Natural killer cell (primary cell): ENCODE results near the gene QRSL1. TPM values are rescaled to one million over a fixed set of nuclear protein-coding genes. Genes with fewer than 3 reads are reported as not detected.

Source experiments
- ATAC-seq, 3 donors: fragments of 150-1000 bp in 2 of 3; fragments of 200-7000 bp in 1 of 3; cut with Tn5 transposase; 1 replicate in 1 of 3; 2 replicates in 2 of 3; pipeline ENCODE4 v1.10.0; 2021; ENCODE audit warnings: mild to moderate bottlenecking in 2 of 3, moderate library complexity in 2 of 3
- DNase-seq, 2 donors: peaks; one replicate each; pipeline versions ENCODE4 v3.0.0 to v3.0.0-alpha.2; 2013 to 2021; ENCODE audit warnings: mixed read lengths in 1 of 2
- H3K27ac ChIP-seq: one replicate; pipeline ENCODE4 v1.5.1; 2013; ENCODE audit warnings: mild to moderate bottlenecking, low read length
- H3K27me3 ChIP-seq: one replicate; pipeline ENCODE4 v1.6.1; 2013; ENCODE audit warnings: low read length; ENCODE audit not compliant: control insufficient read depth, insufficient read depth
- H3K36me3 ChIP-seq: one replicate; pipeline ENCODE4 v1.6.1; 2013; ENCODE audit warnings: low read length; ENCODE audit not compliant: control insufficient read depth, insufficient read depth
- H3K4me1 ChIP-seq: one replicate; pipeline ENCODE4 v1.6.1; 2013; ENCODE audit warnings: low read length; ENCODE audit not compliant: control insufficient read depth, insufficient read depth
- H3K4me3 ChIP-seq: one replicate; pipeline ENCODE4 v1.5.1; 2013; ENCODE audit warnings: low read length
- H3K9me3 ChIP-seq: one replicate; pipeline ENCODE4 v1.6.1; 2013; ENCODE audit warnings: low read length; ENCODE audit not compliant: control insufficient read depth, insufficient read depth
- H3K27ac Mint-ChIP-seq, 2 donors: one replicate each; pipeline ENCODE4 v1.8.0; 2022; ENCODE audit warnings: mild to moderate bottlenecking in 2 of 2, mixed read lengths in 2 of 2, moderate library complexity in 1 of 2
- H3K27me3 Mint-ChIP-seq, 2 donors: one replicate each; pipeline ENCODE4 v1.8.0; 2022; ENCODE audit warnings: low read depth in 2 of 2, mixed read lengths in 2 of 2
- H3K36me3 Mint-ChIP-seq: one replicate; pipeline ENCODE4 v1.8.0; 2022; ENCODE audit warnings: mixed read lengths
- H3K4me1 Mint-ChIP-seq, 2 donors: one replicate each; pipeline ENCODE4 v1.8.0; 2022; ENCODE audit warnings: mixed read lengths in 2 of 2
- H3K4me3 Mint-ChIP-seq: one replicate; pipeline ENCODE4 v1.8.0; 2022; ENCODE audit warnings: mild to moderate bottlenecking, moderate library complexity, mixed read lengths
- H3K9me3 Mint-ChIP-seq, 2 donors: one replicate each; pipeline ENCODE4 v1.8.0; 2022; ENCODE audit warnings: mixed read lengths in 2 of 2
- CTCF ChIP-seq: fragments of 200-600 bp; IDR thresholded peaks from one replicate; pipeline ENCODE4 v1.8.0; 2022; ENCODE audit warnings: antibody characterized with exemption
- WGBS: methylation state at CpG from one replicate; pipeline ENCODE4 v1.1.7; 2013; ENCODE audit warnings: missing lambda C conversion rate; ENCODE audit not compliant: insufficient coverage; 5-methylcytosine and 5-hydroxymethylcytosine counted together
- intact Hi-C: fragments of 100-400 bp; cut with micrococcal nuclease; formaldehyde crosslinking; loops from one replicate; pipeline ENCODE4 v1.14.2; 2022
- total RNA-seq, 4 donors: library from RNA; stranded (reverse); fragments of 120-200 nt in 1 of 4; gene quantifications; one replicate each; pipeline versions ENCODE4 v1.2.3 to v1.2.4, GENCODE V29; 2013 to 2022

The QRSL1 gene
- total RNA-seq, 3 donors from 2014 or later (not counting 1 experiment from before 2014, with no cell fraction given) = 5.6 to 8.4 (median 6.5) TPM

GRCh38 chr6:106614592-106615257 is 14.7 kb upstream of the QRSL1 start:
- no peak for TF ChIP-seq CTCF
- Histone ChIP-seq H3K27me3 (no peaks in the 10 kb centered on the region), H3K4me1 (no peaks in the 10 kb centered on the region), H3K36me3 (no peaks in the 10 kb centered on the region), H3K4me3 (no peak overlapping the region), H3K9me3 (no peaks in the 10 kb centered on the region), H3K27ac (no peak overlapping the region)
- Mint-ChIP-seq H3K4me3 (no peak overlapping the region), H3K9me3 (no peaks in the 10 kb centered on the region), H3K27me3 (no peaks in the 10 kb centered on the region), H3K27ac (no peak overlapping the region), H3K36me3 (no peaks in the 10 kb centered on the region), H3K4me1 (no peaks in the 10 kb centered on the region)
- no peak for DNase-seq
- intact Hi-C loops = no loop called here
- WGBS = 77% methylated on average over 3 of the region's 3 CpGs
- no peak for ATAC-seq

- H3K4me3 ChIP-seq = no peak overlapping the region
- Mint-ChIP-seq H3K4me1 (no peaks in the 10 kb centered on the region), H3K4me3 (no peak overlapping the region), H3K9me3 (no peaks in the 10 kb centered on the region), H3K27ac (no peak overlapping the region), H3K36me3 (no peaks in the 10 kb centered on the region), H3K27me3 (no peaks in the 10 kb centered on the region)
- no peaks in the 10 kb centered on the region for H3K9me3 ChIP-seq
- ATAC-seq (no peak), DNase-seq (no peak)
- intact Hi-C loops = no loop called here
- H3K27me3 ChIP-seq = no peaks in the 10 kb centered on the region
- no peaks in the 10 kb centered on the region for H3K4me1 ChIP-seq
- no peak overlapping the region for H3K27ac ChIP-seq
- TF ChIP-seq CTCF = no peak
- peaks cover 8% of the 10 kb centered on the region for H3K36me3 ChIP-seq
These were observed 12.1 kb upstream of the QRSL1 start for GRCh38 chr6:106617302-106617701.

- intact Hi-C loops = no loop called here
- Mint-ChIP-seq H3K4me3 (no peak overlapping the region), H3K36me3 (no peaks in the 10 kb centered on the region), H3K27ac (no peak overlapping the region), H3K27me3 (no peaks in the 10 kb centered on the region), H3K9me3 (no peaks in the 10 kb centered on the region), H3K4me1 (no peaks in the 10 kb centered on the region)
- Histone ChIP-seq H3K9me3 (no peaks in the 10 kb centered on the region), H3K27ac (no peak overlapping the region), H3K36me3 (peaks cover 8% of the 10 kb centered on the region), H3K4me1 (no peaks in the 10 kb centered on the region), H3K27me3 (no peaks in the 10 kb centered on the region), H3K4me3 (no peak overlapping the region)
- no peak for ATAC-seq
- DNase-seq = no peak
- WGBS = no CpG with 5 or more reads among the region's 1 CpG
- TF ChIP-seq CTCF = no peak
These were observed 11.5 kb upstream of the QRSL1 start for GRCh38 chr6:106617857-106618256.

- 72% methylated on average over 3 of the region's 3 CpGs for WGBS
- Histone ChIP-seq H3K9me3 (no peaks in the 10 kb centered on the region), H3K4me3 (no peak overlapping the region), H3K36me3 (peaks cover 8% of the 10 kb centered on the region), H3K4me1 (no peaks in the 10 kb centered on the region), H3K27ac (no peak overlapping the region), H3K27me3 (no peaks in the 10 kb centered on the region)
- Mint-ChIP-seq H3K4me3 (no peak overlapping the region), H3K27ac (no peak overlapping the region), H3K27me3 (no peaks in the 10 kb centered on the region), H3K36me3 (no peaks in the 10 kb centered on the region), H3K9me3 (no peaks in the 10 kb centered on the region), H3K4me1 (no peaks in the 10 kb centered on the region)
- DNase-seq = no peak
- no peak for ATAC-seq
- intact Hi-C loops = no loop called here
- no peak for TF ChIP-seq CTCF
These were observed 11.1 kb upstream of the QRSL1 start for GRCh38 chr6:106618324-106618723.
